Vagina (tissue), 2 donors: ENCODE data around the gene LPA.

Experiments
- CTCF ChIP-seq, 3 experiments: fragments of 450-650 bp in 2 of 3; fragments of 200-600 bp in 1 of 3; sonication (generic) in 1 of 3; IDR thresholded peaks; one replicate each; pipeline ENCODE4 v1.5.1; 2017 to 2019; ENCODE audit warnings: antibody characterized with exemption in 3 of 3, mild to moderate bottlenecking in 2 of 3, moderate library complexity in 2 of 3
- POLR2A ChIP-seq, 2 donors: fragments of 450-650 bp; IDR thresholded peaks; one replicate each; pipeline ENCODE4 v1.6.1; 2017; ENCODE audit warnings: antibody characterized with exemption in 2 of 2, mild to moderate bottlenecking in 2 of 2, moderate library complexity in 2 of 2

GRCh38 chr6:160691617-160692016 lies 27.5 kb upstream of the LPA start:
- TF ChIP-seq CTCF (IDR thresholded peaks at IDR 0.05) (no peak), POLR2A (IDR thresholded peaks at IDR 0.05) (no peak)
